Thyroid gland (tissue), 4 donors: ENCODE results near the gene ARHGAP30. TPM values are rescaled to one million over a fixed set of nuclear protein-coding genes. Genes with fewer than 3 reads are reported as not detected.

Experiments
- DNase-seq, 2 donors: peaks; one replicate each; pipeline ENCODE4 v3.0.0-alpha.2; 2019
- H3K27ac ChIP-seq, 3 donors: fragments of 200-600 bp; sonication (generic); 1 replicate in 2 of 3; 2 replicates in 1 of 3; pipeline ENCODE4 v1.5.1; 2016 to 2019; ENCODE audit warnings: mild to moderate bottlenecking in 1 of 3, moderate library complexity in 1 of 3
- H3K27me3 ChIP-seq: fragments of 200-600 bp; sonication (generic); one replicate; pipeline ENCODE4 v1.5.1; 2019
- H3K36me3 ChIP-seq, 2 donors: fragments of 200-600 bp; sonication (generic); one replicate each; pipeline ENCODE4 v1.5.1; 2016 to 2019
- H3K4me1 ChIP-seq, 2 donors: fragments of 200-600 bp; sonication (generic); one replicate each; pipeline ENCODE4 v1.5.1; 2017 to 2019
- H3K4me3 ChIP-seq, 3 donors: fragments of 200-600 bp; sonication (generic); replicated peaks in 1 of 3; 1 replicate in 2 of 3; 2 replicates in 1 of 3; pipeline ENCODE4 v1.5.1; 2016; ENCODE audit warnings: mild to moderate bottlenecking in 1 of 3
- H3K9me3 ChIP-seq: fragments of 200-600 bp; sonication (generic); one replicate; pipeline ENCODE4 v1.5.1; 2017
- CTCF ChIP-seq, 6 experiments: fragments of 200-600 bp in 3 of 6; fragments of 450-650 bp in 3 of 6; sonication (generic) in 3 of 6; IDR thresholded peaks; one replicate each; pipeline ENCODE4 v1.5.1; 2016 to 2019; ENCODE audit warnings: antibody characterized with exemption in 6 of 6, mild to moderate bottlenecking in 2 of 6, inconsistent platforms in 1 of 6, moderate library complexity in 1 of 6
- POLR2A ChIP-seq, 2 donors: fragments of 450-650 bp; IDR thresholded peaks; one replicate each; pipeline ENCODE4 v1.6.1; 2017; ENCODE audit warnings: antibody characterized with exemption in 2 of 2, mild to moderate bottlenecking in 2 of 2, moderate library complexity in 1 of 2
- WGBS, 2 donors: methylation state at CpG; one replicate each; pipeline ENCODE4 v1.1.5; 2017; 5-methylcytosine and 5-hydroxymethylcytosine counted together
- intact Hi-C: fragments of 100-400 bp; cut with DNase I; formaldehyde crosslinking; loops from one replicate; pipeline ENCODE4 v1.15.1; 2023
- small RNA-seq: library from RNA; depleted of rRNA; stranded (forward); fragments of <200 nt; gene quantifications from one replicate; pipeline ENCODE3, GENCODE V24; 2016
- total RNA-seq, 4 donors: library from RNA; depleted of rRNA; stranded (reverse); fragments of >200 nt; gene quantifications; one replicate each; pipeline ENCODE4 v1.2.3, GENCODE V29; 2016

Gene ARHGAP30
- total RNA-seq, 4 donors from 2014 or later, result 1.4 to 3.5 (median 2.9) TPM

DNA sequence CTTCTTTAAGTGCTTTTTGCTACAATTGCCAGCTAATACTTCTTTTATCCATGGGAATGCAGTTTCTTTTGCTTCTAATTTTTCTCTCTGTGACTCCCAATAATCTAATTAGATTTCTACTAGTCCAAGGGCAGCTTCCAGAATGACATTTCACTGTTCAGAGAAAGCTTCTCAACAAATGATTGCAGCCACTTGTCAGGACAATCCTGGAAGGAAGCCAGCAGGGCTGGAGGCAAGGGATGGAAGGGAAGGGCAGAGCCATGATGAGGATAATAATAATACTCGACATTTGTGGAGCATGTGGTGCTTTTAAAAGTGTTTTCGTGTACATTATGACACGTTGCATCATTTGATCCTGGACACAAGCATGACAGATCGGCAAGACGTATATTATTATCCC lies 68.2 kb downstream of the ARHGAP30 start:
- peak; percentile 77 to 83 for DNase-seq
- H3K27me3 ChIP-seq, result no peaks in the 10 kb centered on the region
- H3K27ac ChIP-seq, result peak overlapping the region; percentile 8 to 49 (median 27)
- 44 to 51% methylated on average over 5 of the region's 5 CpGs for WGBS, 2 donors
- TF ChIP-seq CTCF (IDR thresholded peaks at IDR 0.05), result no peak
- no peak for TF ChIP-seq POLR2A (IDR thresholded peaks at IDR 0.05)
- no peaks in the 10 kb centered on the region for H3K9me3 ChIP-seq
- intact Hi-C loops, result loop anchor here (5.0 kb wide), 1 partner anchor 41 kb away; no protein-coding TSS in a partner anchor
- peaks cover 13 to 26% of the 10 kb centered on the region in 2 donors for H3K36me3 ChIP-seq
- H3K4me3 ChIP-seq, result no peak overlapping the region
- H3K4me1 ChIP-seq, result peaks cover 30 to 52% of the 10 kb centered on the region in 2 donors

DNA sequence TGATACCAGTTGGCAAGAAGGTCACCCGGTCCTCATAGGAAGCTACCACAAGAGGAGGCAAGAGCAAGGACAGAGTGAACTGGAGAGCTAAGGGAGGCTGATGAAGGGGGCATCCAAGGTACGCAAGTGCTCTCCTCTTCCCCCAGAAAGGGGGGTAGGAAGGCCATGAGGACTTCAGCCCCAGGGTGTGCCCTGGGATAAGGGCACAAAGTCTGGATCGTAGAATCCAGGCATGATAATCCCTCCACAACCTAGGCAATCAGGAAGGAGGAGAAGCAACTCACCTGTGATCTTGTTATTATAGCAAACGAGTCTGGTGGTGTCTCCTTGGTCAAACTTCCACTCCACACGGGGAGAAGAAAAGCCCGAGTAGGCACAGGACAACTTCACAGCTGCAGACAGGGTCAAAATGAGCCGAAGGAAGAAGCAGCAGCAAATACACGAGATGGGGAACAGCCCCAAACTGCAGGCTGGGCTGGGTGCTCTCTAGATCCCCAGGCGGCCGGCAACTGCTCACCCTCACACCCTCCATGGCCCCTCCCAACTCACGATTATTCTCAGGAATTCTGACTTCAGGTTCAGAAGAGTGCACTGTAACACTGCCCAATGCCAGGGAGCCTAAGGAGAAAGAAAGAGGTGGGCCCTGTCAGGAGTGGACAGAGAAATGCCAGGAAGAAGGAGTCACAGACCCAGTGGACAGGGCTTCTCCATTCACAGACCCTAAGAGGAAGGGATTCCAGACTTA lies 68.8 kb downstream of the ARHGAP30 start:
- intact Hi-C loops, result loop anchor here (5.0 kb wide), 1 partner anchor 41 kb away; no protein-coding TSS in a partner anchor
- no peaks in the 10 kb centered on the region for H3K9me3 ChIP-seq
- TF ChIP-seq POLR2A (IDR thresholded peaks at IDR 0.05) (no peak), CTCF (IDR thresholded peaks at IDR 0.05) (no peak)
- 42 to 60% methylated on average over 11 of the region's 11 CpGs for WGBS, 2 donors
- peak; percentile 41 to 47 for DNase-seq
- H3K4me1 ChIP-seq, result peaks cover 30 to 49% of the 10 kb centered on the region in 2 donors
- peaks cover 13 to 26% of the 10 kb centered on the region in 2 donors for H3K36me3 ChIP-seq
- no peak overlapping the region for H3K4me3 ChIP-seq
- H3K27ac ChIP-seq, result peak overlapping the region; percentile 8 to 49 (median 27)
- H3K27me3 ChIP-seq, result no peaks in the 10 kb centered on the region

GRCh38 chr1:160999376-160999775 lies 70.3 kb downstream of the ARHGAP30 start:
- Histone ChIP-seq H3K9me3 (no peaks in the 10 kb centered on the region), H3K4me1 (peaks cover 16 to 33% of the 10 kb centered on the region in 2 donors), H3K27ac (no peak overlapping the region), H3K4me3 (no peak overlapping the region), H3K27me3 (no peaks in the 10 kb centered on the region), H3K36me3 (peaks cover 13 to 26% of the 10 kb centered on the region in 2 donors)
- WGBS, 2 donors, result 79 to 95% methylated on average over 5 of the region's 5 CpGs
- intact Hi-C loops, result loop anchor here (5.0 kb wide), 1 partner anchor 98 kb away; the partner anchor contains the start of gene KLHDC9
- TF ChIP-seq POLR2A (IDR thresholded peaks at IDR 0.05) (no peak), CTCF (IDR thresholded peaks at IDR 0.05) (no peak)
- DNase-seq, result no peak

DNA sequence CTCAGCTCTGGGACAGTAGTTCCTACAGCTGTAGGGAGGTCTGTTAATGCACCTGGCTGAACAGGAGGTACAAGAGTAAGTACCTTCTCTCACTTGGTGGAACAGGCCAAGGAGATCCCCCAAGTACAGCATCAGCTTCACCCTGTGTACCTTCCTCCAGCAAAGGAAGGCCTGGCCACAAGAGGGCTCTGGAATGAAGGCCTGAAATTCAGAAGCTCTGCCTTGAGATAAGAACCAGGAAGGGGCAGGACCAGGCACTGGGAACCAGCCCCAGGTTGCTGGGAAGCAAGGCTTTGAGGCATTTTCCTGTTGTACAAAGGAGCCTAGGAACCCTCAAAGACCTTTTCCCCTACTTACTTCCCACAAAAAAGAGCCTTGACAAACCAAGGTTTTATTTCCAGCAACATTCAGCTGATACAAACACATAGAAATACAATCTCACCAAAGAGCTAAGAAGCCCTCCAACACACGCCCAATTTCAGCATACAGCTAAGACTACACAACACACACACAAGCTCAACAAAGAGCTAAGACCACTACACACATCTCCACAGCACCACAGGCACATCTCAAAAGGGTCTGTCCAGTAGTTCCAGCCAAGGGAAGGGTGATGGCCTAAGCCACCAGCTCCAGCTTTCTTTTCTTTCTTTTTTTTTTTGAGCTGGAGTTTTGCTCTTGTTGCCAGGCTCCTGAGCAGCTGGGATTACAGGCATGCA lies 72.2 kb downstream of the ARHGAP30 start:
- no peaks in the 10 kb centered on the region for H3K9me3 ChIP-seq
- H3K27me3 ChIP-seq, result no peaks in the 10 kb centered on the region
- DNase-seq, result peak; percentile 64 to 66
- no peak overlapping the region for H3K4me3 ChIP-seq
- intact Hi-C loops, result loop anchor here (5.0 kb wide), 1 partner anchor 100 kb away; the partner anchor contains the start of gene KLHDC9
- H3K36me3 ChIP-seq, result peaks cover 13 to 26% of the 10 kb centered on the region in 2 donors
- peak in 5 of 6 experiments; percentile 23 to 65 (median 46) for TF ChIP-seq CTCF (IDR thresholded peaks at IDR 0.05)
- no peak for TF ChIP-seq POLR2A (IDR thresholded peaks at IDR 0.05)
- H3K4me1 ChIP-seq, result peaks cover 16 to 26% of the 10 kb centered on the region in 2 donors
- 67 to 88% methylated on average over 1 of the region's 1 CpG for WGBS, 2 donors
- peak overlapping the region in 2 of 3 donors; percentile 36 to 38 for H3K27ac ChIP-seq

Small RNA genes within 50 kb of the gene (small RNA-seq; reads per million reads assigned to genes)
- not detected for gene AL591806.2

Other genes starting within 250 kb of the ARHGAP30 start
- under 1 TPM in 1 of 4 donors, not detected in 3; 0.27 TPM for gene CD244, start 207.0 kb downstream of the ARHGAP30 start, total RNA-seq
- gene ITLN1, start 184.7 kb downstream of the ARHGAP30 start, total RNA-seq, result not detected
- not detected for gene ITLN2, start 115.1 kb downstream of the ARHGAP30 start, total RNA-seq
- gene F11R, start 48.7 kb downstream of the ARHGAP30 start, total RNA-seq, result 100 to 1,000 TPM in 2 of 4 donors, 10 to 100 TPM in 2; 80.8 to 122 (median 98.3) TPM
- gene TSTD1, start 30.9 kb downstream of the ARHGAP30 start, total RNA-seq, result 100 to 1,000 TPM; 256 to 466 (median 320) TPM
- gene USF1, start 23.9 kb downstream of the ARHGAP30 start, total RNA-seq, result 10 to 100 TPM; 56.0 to 71.0 (median 70.3) TPM
- under 1 TPM in 1 of 4 donors, not detected in 3; 0.27 TPM for gene NECTIN4, start 19.7 kb upstream of the ARHGAP30 start, total RNA-seq
- gene KLHDC9, start 28.5 kb upstream of the ARHGAP30 start, total RNA-seq, result 10 to 100 TPM in 3 of 4 donors, 1 to 10 TPM in 1; 6.9 to 31.8 (median 19.2) TPM
- 10 to 100 TPM; 23.8 to 58.2 (median 30.3) TPM for gene PFDN2, start 48.1 kb upstream of the ARHGAP30 start, total RNA-seq
- 10 to 100 TPM; 36.4 to 50.4 (median 47.9) TPM for gene NIT1, start 48.2 kb upstream of the ARHGAP30 start, total RNA-seq
- gene DEDD, start 62.8 kb upstream of the ARHGAP30 start, total RNA-seq, result 10 to 100 TPM; 27.5 to 34.6 (median 31.1) TPM
- 10 to 100 TPM; 37.6 to 90.4 (median 62.1) TPM for gene UFC1, start 84.1 kb upstream of the ARHGAP30 start, total RNA-seq
- 10 to 100 TPM; 21.2 to 27.6 (median 23.0) TPM for gene USP21, start 89.6 kb upstream of the ARHGAP30 start, total RNA-seq
- gene PPOX, start 96.5 kb upstream of the ARHGAP30 start, total RNA-seq, result 10 to 100 TPM; 12.6 to 30.0 (median 21.8) TPM
- gene B4GALT3, start 107.6 kb upstream of the ARHGAP30 start, total RNA-seq, result 10 to 100 TPM; 24.1 to 34.0 (median 29.2) TPM
- gene ADAMTS4, start 129.2 kb upstream of the ARHGAP30 start, total RNA-seq, result 10 to 100 TPM in 1 of 4 donors, 1 to 10 TPM in 3; 4.6 to 24.4 (median 9.4) TPM
- gene NDUFS2, start 132.5 kb upstream of the ARHGAP30 start, total RNA-seq, result 100 to 1,000 TPM in 2 of 4 donors, 10 to 100 TPM in 2; 75.4 to 122 (median 99.9) TPM
- 10 to 100 TPM; 16.3 to 70.9 (median 22.3) TPM for gene FCER1G, start 145.4 kb upstream of the ARHGAP30 start, total RNA-seq
- not detected for gene APOA2, start 153.7 kb upstream of the ARHGAP30 start, total RNA-seq
- 10 to 100 TPM in 1 of 4 donors, 1 to 10 TPM in 3; 7.0 to 12.4 (median 8.3) TPM for gene TOMM40L, start 156.2 kb upstream of the ARHGAP30 start, total RNA-seq
- gene NR1I3, start 168.3 kb upstream of the ARHGAP30 start, total RNA-seq, result not detected
- gene PCP4L1, start 188.9 kb upstream of the ARHGAP30 start, total RNA-seq, result under 1 TPM; 0.39 to 0.83 (median 0.61) TPM
- gene MPZ, start 240.1 kb upstream of the ARHGAP30 start, total RNA-seq, result 1 to 10 TPM in 2 of 4 donors, under 1 TPM in 2; 0.67 to 1.9 (median 0.93) TPM
- gene SDHC, start 244.5 kb upstream of the ARHGAP30 start, total RNA-seq, result 100 to 1,000 TPM in 3 of 4 donors, 10 to 100 TPM in 1; 49.1 to 174 (median 111) TPM